Right atrium auricular region (tissue), 2 donors: ENCODE results near the gene PCDH1. TPM values are rescaled to one million over a fixed set of nuclear protein-coding genes. Genes with fewer than 3 reads are reported as not detected.
A peak's percentile ranks its signal among the peaks of the same experiment; 100 is the strongest.

Experiments used
- DNase-seq: peaks from one replicate; pipeline ENCODE4 v3.0.0-alpha.2; 2019; ENCODE audit warnings: low spot score
- H3K27ac ChIP-seq, 2 donors: fragments of 200-600 bp; sonication (generic); 1 replicate in 1 of 2; 2 replicates in 1 of 2; pipeline ENCODE4 v1.5.1; 2016 to 2019
- H3K27me3 ChIP-seq, 2 donors: fragments of 200-600 bp; sonication (generic); one replicate each; pipeline versions ENCODE4 v1.5.1 to v1.6.0; 2017 to 2019
- H3K36me3 ChIP-seq: fragments of 200-600 bp; sonication (generic); one replicate; pipeline ENCODE4 v1.5.1; 2016
- H3K4me1 ChIP-seq, 2 donors: fragments of 200-600 bp; sonication (generic); one replicate each; pipeline versions ENCODE4 v1.5.1 to v1.6.0; 2017 to 2019
- H3K4me3 ChIP-seq, 2 donors: fragments of 200-600 bp; sonication (generic); 1 replicate in 1 of 2; 2 replicates in 1 of 2; pipeline ENCODE4 v1.5.1; 2017 to 2019; ENCODE audit warnings: mild to moderate bottlenecking in 1 of 2, moderate library complexity in 1 of 2
- H3K9me3 ChIP-seq, 2 donors: fragments of 200-600 bp; sonication (generic); one replicate each; pipeline ENCODE4 v1.5.1; 2019
- total RNA-seq, 2 donors: library from RNA; depleted of rRNA; stranded (reverse); fragments of >200 nt; gene quantifications; one replicate each; pipeline ENCODE4 v1.1.0, GENCODE V29; 2016
- TF ChIP-seq, protein P1 (sequence below), 2 donors: fragments of 200-600 bp; sonication (generic); IDR thresholded peaks; one replicate each; pipeline ENCODE4 v1.5.1; 2019; ENCODE audit warnings: antibody characterized with exemption in 2 of 2

PCDH1 gene
- total RNA-seq, 2 donors from 2014 or later: 22.1 to 25.3 TPM

DNA sequence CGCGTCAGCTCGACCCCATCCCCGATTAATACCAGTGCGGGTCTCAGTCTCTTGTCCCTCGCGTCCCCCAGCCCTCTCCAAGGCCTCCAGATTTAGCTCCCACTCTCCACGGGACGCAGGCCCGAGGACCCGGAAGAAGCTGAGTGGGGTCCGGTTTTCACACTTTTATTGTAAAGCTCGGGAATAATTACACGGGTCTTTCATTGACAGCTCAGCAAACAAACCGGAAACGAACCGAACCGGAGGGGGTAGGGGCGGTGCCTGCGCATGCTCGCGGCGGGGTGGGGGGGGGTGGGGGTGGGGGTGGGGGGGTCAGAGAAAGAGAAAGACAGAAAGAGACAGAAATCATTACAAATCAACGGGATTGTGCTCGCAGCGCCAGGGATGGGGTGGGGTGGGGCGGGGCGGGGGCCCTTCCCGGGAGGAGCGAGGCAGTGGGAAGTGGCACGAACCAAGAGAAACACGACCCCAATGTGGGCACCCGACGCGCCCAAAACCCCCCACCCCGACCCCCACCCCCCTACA, 27.9 kb downstream of the PCDH1 start:
- Histone ChIP-seq H3K27ac (peak overlapping the region; percentile 84 to 94), H3K36me3 (no peaks in the 10 kb centered on the region), H3K9me3 (no peaks in the 10 kb centered on the region), H3K27me3 (peaks cover 0 to 2% of the 10 kb centered on the region in 2 donors), H3K4me1 (peaks cover 0 to 38% of the 10 kb centered on the region in 2 donors), H3K4me3 (peak overlapping the region; percentile 48 to 68)
- no peak for DNase-seq
- TF ChIP-seq, protein P1, sequence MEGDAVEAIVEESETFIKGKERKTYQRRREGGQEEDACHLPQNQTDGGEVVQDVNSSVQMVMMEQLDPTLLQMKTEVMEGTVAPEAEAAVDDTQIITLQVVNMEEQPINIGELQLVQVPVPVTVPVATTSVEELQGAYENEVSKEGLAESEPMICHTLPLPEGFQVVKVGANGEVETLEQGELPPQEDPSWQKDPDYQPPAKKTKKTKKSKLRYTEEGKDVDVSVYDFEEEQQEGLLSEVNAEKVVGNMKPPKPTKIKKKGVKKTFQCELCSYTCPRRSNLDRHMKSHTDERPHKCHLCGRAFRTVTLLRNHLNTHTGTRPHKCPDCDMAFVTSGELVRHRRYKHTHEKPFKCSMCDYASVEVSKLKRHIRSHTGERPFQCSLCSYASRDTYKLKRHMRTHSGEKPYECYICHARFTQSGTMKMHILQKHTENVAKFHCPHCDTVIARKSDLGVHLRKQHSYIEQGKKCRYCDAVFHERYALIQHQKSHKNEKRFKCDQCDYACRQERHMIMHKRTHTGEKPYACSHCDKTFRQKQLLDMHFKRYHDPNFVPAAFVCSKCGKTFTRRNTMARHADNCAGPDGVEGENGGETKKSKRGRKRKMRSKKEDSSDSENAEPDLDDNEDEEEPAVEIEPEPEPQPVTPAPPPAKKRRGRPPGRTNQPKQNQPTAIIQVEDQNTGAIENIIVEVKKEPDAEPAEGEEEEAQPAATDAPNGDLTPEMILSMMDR (IDR thresholded peaks at IDR 0.05): no peak

DNA sequence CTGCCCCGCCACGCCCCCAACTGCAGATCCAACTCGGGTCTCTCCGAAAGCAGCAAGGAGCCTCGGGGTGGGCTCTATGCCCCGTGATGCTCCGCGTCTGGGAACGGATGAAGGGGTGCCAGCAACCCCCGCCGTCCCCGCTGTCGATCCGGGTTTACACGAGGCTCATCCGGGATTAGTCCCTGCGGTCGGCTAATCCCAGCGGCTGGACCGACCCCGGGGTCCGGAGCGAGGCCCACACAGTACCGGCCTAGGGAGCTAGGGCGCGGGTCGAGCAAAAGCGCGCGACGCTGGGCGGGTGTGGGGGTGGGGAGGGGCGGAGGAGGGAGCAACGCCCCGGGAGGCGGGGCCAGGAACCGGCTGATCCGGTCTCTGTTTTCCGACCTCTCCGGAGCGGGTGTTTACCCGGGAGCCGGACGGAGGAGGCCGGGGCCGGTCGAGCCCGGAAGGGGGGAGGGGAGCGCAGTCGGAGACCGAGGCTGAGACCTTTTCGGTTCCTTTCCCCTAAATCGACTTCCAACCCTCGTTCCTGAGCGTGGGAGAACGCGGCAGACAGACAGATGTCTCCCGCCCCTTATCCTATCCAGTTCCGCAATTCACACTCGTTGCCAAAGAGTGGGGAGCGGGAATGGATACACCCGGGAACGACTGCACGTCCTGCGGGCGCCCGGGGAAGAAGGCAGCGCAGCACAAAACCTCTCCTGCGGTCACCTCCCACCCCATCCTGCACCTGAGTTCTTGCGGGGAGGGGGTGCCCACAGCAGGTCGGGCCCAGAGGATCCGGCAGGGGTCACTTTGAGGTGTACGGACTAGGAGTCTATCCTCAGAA, 28.6 kb downstream of the PCDH1 start:
- Histone ChIP-seq H3K4me3 (peak overlapping the region; percentile 48 to 68), H3K4me1 (peaks cover 0 to 32% of the 10 kb centered on the region in 2 donors), H3K36me3 (no peaks in the 10 kb centered on the region), H3K27ac (peak overlapping the region; percentile 84 to 94), H3K27me3 (peaks cover 0 to 2% of the 10 kb centered on the region in 2 donors), H3K9me3 (no peaks in the 10 kb centered on the region)
- TF ChIP-seq, protein P1 (IDR thresholded peaks at IDR 0.05): peak in 1 of 2 donors; percentile 34
- DNase-seq: peak; percentile 75

DNA sequence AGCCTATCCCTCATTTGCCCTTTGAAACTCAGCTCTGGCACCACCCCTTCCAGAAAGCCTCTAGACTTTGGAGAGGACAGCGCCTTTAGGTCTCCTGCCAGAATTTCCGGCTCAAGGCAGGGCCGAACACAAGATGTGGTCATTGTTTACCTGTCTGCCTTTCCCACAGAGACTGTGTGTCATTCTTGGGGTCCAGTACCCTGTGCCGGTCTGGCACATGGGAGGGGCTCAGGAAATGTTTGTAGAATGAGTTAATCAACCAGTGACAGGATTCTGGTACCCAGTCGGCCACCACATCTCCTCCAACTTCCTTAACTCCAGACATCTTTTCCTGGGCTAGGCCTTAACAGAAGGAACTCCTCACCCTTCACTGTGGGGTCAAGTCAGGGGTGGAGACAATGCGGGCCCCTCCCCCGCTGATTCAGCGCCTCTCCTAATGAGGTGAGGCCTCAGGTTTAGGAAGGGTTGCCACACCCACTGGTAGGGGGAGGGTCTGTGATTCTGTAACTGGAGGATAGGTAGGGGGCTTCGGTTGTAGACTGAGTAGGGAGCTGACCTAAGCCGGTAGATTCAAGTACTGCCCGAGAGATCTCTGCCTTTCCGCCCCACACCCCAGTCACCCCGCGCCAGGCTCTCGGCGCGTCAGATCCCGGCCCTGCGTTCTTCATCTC, 29.3 kb downstream of the PCDH1 start:
- Histone ChIP-seq H3K4me1 (peaks cover 0 to 36% of the 10 kb centered on the region in 2 donors), H3K27ac (peak overlapping the region; percentile 84 to 94), H3K36me3 (no peaks in the 10 kb centered on the region), H3K4me3 (peak overlapping the region; percentile 48 to 68), H3K9me3 (no peaks in the 10 kb centered on the region), H3K27me3 (peaks cover 0 to 2% of the 10 kb centered on the region in 2 donors)
- DNase-seq: peak; percentile 65
- TF ChIP-seq, protein P1 (IDR thresholded peaks at IDR 0.05): no peak

DNA sequence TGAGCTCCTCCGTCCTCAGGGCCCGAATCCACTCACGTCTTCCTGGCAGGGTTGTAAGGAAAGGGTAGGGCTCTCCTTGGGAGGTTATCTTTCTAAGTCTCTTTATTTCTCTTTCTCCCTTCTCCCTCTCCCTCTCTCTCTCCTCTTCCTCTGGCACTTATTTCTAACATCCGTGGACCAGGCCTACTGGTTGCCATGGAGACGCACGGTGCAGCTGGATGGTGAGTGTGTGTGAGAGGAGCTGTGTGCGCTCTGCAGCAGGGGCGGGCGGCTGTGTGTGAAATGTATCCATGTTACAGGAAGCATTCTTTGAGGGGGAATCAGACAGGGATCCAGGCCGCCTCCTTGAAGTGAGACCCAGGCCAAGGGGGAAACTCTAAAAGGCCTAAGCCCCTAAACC, 32.2 kb downstream of the PCDH1 start:
- Histone ChIP-seq H3K4me3 (no peak overlapping the region), H3K9me3 (no peaks in the 10 kb centered on the region), H3K4me1 (peaks cover 0 to 61% of the 10 kb centered on the region in 2 donors), H3K36me3 (no peaks in the 10 kb centered on the region), H3K27ac (no peak overlapping the region), H3K27me3 (peaks cover 0 to 2% of the 10 kb centered on the region in 2 donors)
- TF ChIP-seq, protein P1 (IDR thresholded peaks at IDR 0.05): no peak
- DNase-seq: no peak

DNA sequence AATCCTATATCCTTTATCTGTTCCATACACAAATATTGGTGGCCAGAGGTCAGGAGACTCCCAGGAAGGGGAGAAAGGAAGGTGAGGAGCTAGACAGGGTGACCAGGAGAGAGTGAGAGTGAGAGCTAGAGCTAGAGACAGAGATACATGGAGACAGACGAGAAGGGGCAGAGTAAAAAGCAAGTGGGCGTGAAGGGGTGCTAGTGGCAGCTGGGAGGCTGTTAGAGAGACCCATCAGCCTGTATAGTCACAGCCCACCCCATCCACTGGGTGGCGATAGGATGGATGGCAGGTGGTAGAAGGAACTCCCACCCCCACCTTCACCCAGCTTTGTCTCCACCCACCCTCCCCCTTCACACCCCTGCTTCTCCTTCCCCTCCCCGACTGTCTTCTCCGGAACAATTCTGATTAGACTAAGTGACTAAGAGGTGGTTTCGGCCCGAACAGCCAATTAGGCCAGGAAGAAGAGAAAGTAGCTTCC, 32.8 kb downstream of the PCDH1 start:
- H3K27me3 ChIP-seq: peaks cover 0 to 2% of the 10 kb centered on the region in 2 donors
- H3K27ac ChIP-seq: no peak overlapping the region
- H3K4me1 ChIP-seq: peaks cover 0 to 59% of the 10 kb centered on the region in 2 donors
- no peak for DNase-seq
- H3K9me3 ChIP-seq: no peaks in the 10 kb centered on the region
- TF ChIP-seq, protein P1 (IDR thresholded peaks at IDR 0.05): no peak
- H3K4me3 ChIP-seq: no peak overlapping the region
- no peaks in the 10 kb centered on the region for H3K36me3 ChIP-seq
